ENCODE measurements around the gene ZNF641.

- TF ChIP-seq CTCF (IDR thresholded peaks at IDR 0.05) (no peak), POLR2A (IDR thresholded peaks at IDR 0.05) (no peak)
Measured at GRCh38 chr12:48361664-48362339, 11.1 kb upstream of the ZNF641 start.
